ENCODE results near the gene E2F1.

The E2F1 gene

GRCh38 chr20:33686100-33686983 lies at the start of gene E2F1:
Gene E2F1, minus strand, starts transcription at chr20:33686385. Its CDS starts 121 bp downstream, at chr20:33686264.
- Histone ChIP-seq H3K4me2 (peak within 1 kb of the TSS; percentile 91), H3K36me3 (ENCODE audit: insufficient read depth) (no peaks in the 10 kb centered on the region), H3K4me3 (IDR thresholded peaks at IDR 0.05; ENCODE audit: insufficient read depth, low read depth, low read length) (no peak within 1 kb of the TSS), H3K27ac (peak within 1 kb of the TSS; percentile 67), H2AFZ (ENCODE audit: low read depth) (peak within 1 kb of the TSS; percentile 91), H3K79me2 (ENCODE audit: insufficient read depth, low read depth) (peaks cover 41% of the 10 kb centered on the region), H3K27me3 (ENCODE audit: insufficient read depth, low read depth) (no peaks in the 10 kb centered on the region), H3K9ac (peak within 1 kb of the TSS; percentile 72; the same call in 1 of the 2 replicates), H4K20me1 (ENCODE audit: insufficient read depth) (peaks cover 16% of the 10 kb centered on the region), H3K4me1 (ENCODE audit: low read depth, poor library complexity, severe bottlenecking) (peaks cover 62% of the 10 kb centered on the region)
- TF ChIP-seq CTCF (conservative IDR thresholded peaks at IDR 0.05; ENCODE audit: low read depth, low read length), result no peak

- Histone ChIP-seq H3K27ac (peak overlapping the region; percentile 98), H3K4me1 (ENCODE audit: low read depth, poor library complexity, severe bottlenecking) (peaks cover 38% of the 10 kb centered on the region), H3K27me3 (ENCODE audit: insufficient read depth, low read depth) (no peaks in the 10 kb centered on the region), H3K79me2 (ENCODE audit: insufficient read depth, low read depth) (no peaks in the 10 kb centered on the region; the same call in 1 of the 2 replicates), H2AFZ (ENCODE audit: low read depth) (peak overlapping the region; percentile 24; the same call in 1 of the 2 replicates), H3K36me3 (ENCODE audit: insufficient read depth) (no peaks in the 10 kb centered on the region), H3K4me2 (peak overlapping the region; percentile 100), H3K9ac (no peak overlapping the region), H3K4me3 (IDR thresholded peaks at IDR 0.05; ENCODE audit: insufficient read depth, low read depth, low read length) (no peak overlapping the region), H4K20me1 (ENCODE audit: insufficient read depth) (no peaks in the 10 kb centered on the region)
- no peak for TF ChIP-seq CTCF (conservative IDR thresholded peaks at IDR 0.05; ENCODE audit: low read depth, low read length)
These were observed 47.7 kb upstream of the E2F1 start for GRCh38 chr20:33733654-33734576.

- Histone ChIP-seq H3K4me1 (ENCODE audit: low read depth, poor library complexity, severe bottlenecking) (peaks cover 38% of the 10 kb centered on the region), H3K79me2 (ENCODE audit: insufficient read depth, low read depth) (no peaks in the 10 kb centered on the region; the same call in 1 of the 2 replicates), H3K27me3 (ENCODE audit: insufficient read depth, low read depth) (no peaks in the 10 kb centered on the region), H3K4me2 (peak overlapping the region; percentile 100), H3K36me3 (ENCODE audit: insufficient read depth) (no peaks in the 10 kb centered on the region), H3K27ac (peak overlapping the region; percentile 98), H2AFZ (ENCODE audit: low read depth) (peak overlapping the region; percentile 72), H3K9ac (peak overlapping the region; percentile 89), H3K4me3 (IDR thresholded peaks at IDR 0.05; ENCODE audit: insufficient read depth, low read depth, low read length) (no peak overlapping the region), H4K20me1 (ENCODE audit: insufficient read depth) (no peaks in the 10 kb centered on the region)
- 0 out of 2 replicates have a peak, but pooled peaks have one; percentile 30 for TF ChIP-seq CTCF (conservative IDR thresholded peaks at IDR 0.05; ENCODE audit: low read depth, low read length)
These were observed 46.2 kb upstream of the E2F1 start for GRCh38 chr20:33732166-33732970.

Data from KMS-11 (cell line).